ENCODE results near the gene DQX1.
"Not testable (repeated sequence)": the region's sequence is repeated elsewhere in the genome, so short reads cannot be mapped to it uniquely, and the experiment has no call there.

Gene DQX1

GRCh38 chr2:74525717-74526648 lies at the start of gene DQX1:
Gene DQX1 (minus strand): TSS chr2:74526231. CDS start chr2:74525729, 502 bp downstream.
- ATAC-seq (no peak), DNase-seq (no peak)

- no peak for DNase-seq
- no peak for ATAC-seq
These were observed 49.3 kb upstream of the DQX1 start for GRCh38 chr2:74575320-74575719.

- DNase-seq (no peak), ATAC-seq (peak; percentile 64)
These were observed 47.9 kb upstream of the DQX1 start for GRCh38 chr2:74573747-74574562.

GRCh38 chr2:74572178-74572925 lies 46.3 kb upstream of the DQX1 start:
- no peak for ATAC-seq

GRCh38 chr2:74571058-74571457 lies 45.0 kb upstream of the DQX1 start:
- no peak for DNase-seq
- peak; percentile 80 for ATAC-seq

More at GRCh38 chr2:74572178-74572925, 46.3 kb upstream of the DQX1 start:
- no peak for DNase-seq

- DNase-seq (no peak), ATAC-seq (no peak)
These were observed 43.7 kb upstream of the DQX1 start for GRCh38 chr2:74569686-74570085.

GRCh38 chr2:74567881-74568280 lies 41.9 kb upstream of the DQX1 start:
- ATAC-seq (no peak), DNase-seq (no peak)

GRCh38 chr2:74566754-74567085 lies 40.7 kb upstream of the DQX1 start:
- DNase-seq (no peak), ATAC-seq (peak; percentile 72)

- ATAC-seq: peak; percentile 11
- no peak for DNase-seq
These were observed 40.2 kb upstream of the DQX1 start for GRCh38 chr2:74566076-74566753.

GRCh38 chr2:74564222-74564621 lies 38.2 kb upstream of the DQX1 start:
- ATAC-seq: no peak
- no peak for DNase-seq

GRCh38 chr2:74562126-74562775 lies 36.2 kb upstream of the DQX1 start:
- ATAC-seq: no peak
- DNase-seq: no peak

GRCh38 chr2:74561022-74561421 lies 35.0 kb upstream of the DQX1 start:
- not testable (repeated sequence) for ATAC-seq, DNase-seq

- no peak for ATAC-seq
- DNase-seq: no peak
These were observed 34.6 kb upstream of the DQX1 start for GRCh38 chr2:74560591-74560990.

GRCh38 chr2:74559912-74560311 lies 33.9 kb upstream of the DQX1 start:
- no peak for ATAC-seq

GRCh38 chr2:74558284-74559230 lies 32.5 kb upstream of the DQX1 start:
- ATAC-seq (no peak), DNase-seq (no peak)

More at GRCh38 chr2:74559912-74560311, 33.9 kb upstream of the DQX1 start:
- DNase-seq: no peak

GRCh38 chr2:74556831-74557370 lies 30.9 kb upstream of the DQX1 start:
- no peak for DNase-seq
- no peak for ATAC-seq

GRCh38 chr2:74556159-74556558 lies 30.1 kb upstream of the DQX1 start:
- ATAC-seq (no peak), DNase-seq (no peak)

- DNase-seq: no peak
- no peak for ATAC-seq
These were observed 29.6 kb upstream of the DQX1 start for GRCh38 chr2:74555610-74556103.

GRCh38 chr2:74554820-74555531 lies 28.9 kb upstream of the DQX1 start:
- peak; percentile 55 for DNase-seq
- ATAC-seq: peak; percentile 53

All from stimulated activated naive CD8-positive, alpha-beta T cell treated with anti-CD3 and anti-CD28 coated beads, Interleukin-15, Interleukin-2, amounts not matched to agents 100 U/mL and 50 U/mL, for 24 hours (primary cell).